Mesendoderm (in vitro differentiated cells): Measurements from ENCODE around the gene SEC16A.

Source experiments
- DNase-seq: peaks from one replicate; pipeline ENCODE4 v3.0.0; 2013
- H2AK5ac ChIP-seq: 2 replicates; pipeline ENCODE4 v1.6.1; 2013; ENCODE audit warnings: low read length, inconsistent platforms
- H2BK120ac ChIP-seq: 2 replicates; pipeline ENCODE4 v1.6.1; 2013; ENCODE audit warnings: low read depth, mild to moderate bottlenecking, low read length, moderate library complexity, mixed read lengths
- H2BK15ac ChIP-seq: replicated peaks from 2 replicates; pipeline ENCODE4 v1.6.1; 2013; ENCODE audit warnings: low read depth, mild to moderate bottlenecking, moderate library complexity
- H2BK5ac ChIP-seq: 2 replicates; pipeline ENCODE4 v1.6.1; 2013; ENCODE audit warnings: low read length, inconsistent platforms
- H3K18ac ChIP-seq: 2 replicates; pipeline ENCODE4 v1.6.1; 2013; ENCODE audit warnings: mild to moderate bottlenecking, low read length, mixed read lengths
- H3K23ac ChIP-seq: one replicate; pipeline ENCODE4 v1.6.1; 2013; ENCODE audit warnings: low read length
- H3K27ac ChIP-seq: 2 replicates; pipeline ENCODE4 v1.5.1; 2013; ENCODE audit warnings: low read depth, mild to moderate bottlenecking, inconsistent platforms, low read length, moderate library complexity
- H3K27me3 ChIP-seq: 2 replicates; pipeline ENCODE4 v1.6.1; 2013; ENCODE audit warnings: low read length, control low read depth, mild to moderate bottlenecking, inconsistent platforms; ENCODE audit not compliant: insufficient read depth, poor library complexity
- H3K36me3 ChIP-seq: 2 replicates; pipeline ENCODE4 v1.6.1; 2013; ENCODE audit warnings: low read length, inconsistent platforms; ENCODE audit not compliant: control insufficient read depth, insufficient read depth
- H3K4ac ChIP-seq: one replicate; pipeline ENCODE4 v1.6.1; 2013; ENCODE audit warnings: low read depth, mild to moderate bottlenecking, low read length, moderate library complexity
- H3K4me1 ChIP-seq: 2 replicates; pipeline ENCODE4 v1.6.1; 2013; ENCODE audit warnings: low read depth, low read length, inconsistent platforms; ENCODE audit not compliant: control insufficient read depth
- H3K4me2 ChIP-seq: 2 replicates; pipeline ENCODE4 v1.6.1; 2013; ENCODE audit warnings: low read length
- H3K4me3 ChIP-seq: 2 replicates; pipeline ENCODE4 v1.5.1; 2013; ENCODE audit warnings: mild to moderate bottlenecking, low read length
- H3K56ac ChIP-seq: one replicate; pipeline ENCODE4 v1.6.1; 2013; ENCODE audit warnings: low read length
- H3K79me1 ChIP-seq: 2 replicates; pipeline ENCODE4 v1.6.1; 2013; ENCODE audit warnings: low read length, inconsistent platforms
- H3K79me2 ChIP-seq: 2 replicates; pipeline ENCODE4 v1.6.1; 2013; ENCODE audit warnings: mild to moderate bottlenecking, low read length; ENCODE audit not compliant: control insufficient read depth, insufficient read depth
- H3K9ac ChIP-seq: 2 replicates; pipeline ENCODE4 v1.6.1; 2013; ENCODE audit warnings: low read length, inconsistent platforms
- H4K5ac ChIP-seq: one replicate; pipeline ENCODE4 v1.6.1; 2013; ENCODE audit warnings: low read length
- H4K8ac ChIP-seq: one replicate; pipeline ENCODE4 v1.6.1; 2013; ENCODE audit warnings: low read depth, mild to moderate bottlenecking, control low read depth, low read length, moderate library complexity
- WGBS: extraction: QIAGEN DNeasy Blood & Tissue Kit; methylation state at CpG from one replicate; pipeline ENCODE4 v1.1.7; 2013; ENCODE audit warnings: low lambda C conversion rate, missing lambda C conversion rate; ENCODE audit not compliant: insufficient coverage; ENCODE audit errors: extremely low coverage; 5-methylcytosine and 5-hydroxymethylcytosine counted together

SEC16A gene

DNA sequence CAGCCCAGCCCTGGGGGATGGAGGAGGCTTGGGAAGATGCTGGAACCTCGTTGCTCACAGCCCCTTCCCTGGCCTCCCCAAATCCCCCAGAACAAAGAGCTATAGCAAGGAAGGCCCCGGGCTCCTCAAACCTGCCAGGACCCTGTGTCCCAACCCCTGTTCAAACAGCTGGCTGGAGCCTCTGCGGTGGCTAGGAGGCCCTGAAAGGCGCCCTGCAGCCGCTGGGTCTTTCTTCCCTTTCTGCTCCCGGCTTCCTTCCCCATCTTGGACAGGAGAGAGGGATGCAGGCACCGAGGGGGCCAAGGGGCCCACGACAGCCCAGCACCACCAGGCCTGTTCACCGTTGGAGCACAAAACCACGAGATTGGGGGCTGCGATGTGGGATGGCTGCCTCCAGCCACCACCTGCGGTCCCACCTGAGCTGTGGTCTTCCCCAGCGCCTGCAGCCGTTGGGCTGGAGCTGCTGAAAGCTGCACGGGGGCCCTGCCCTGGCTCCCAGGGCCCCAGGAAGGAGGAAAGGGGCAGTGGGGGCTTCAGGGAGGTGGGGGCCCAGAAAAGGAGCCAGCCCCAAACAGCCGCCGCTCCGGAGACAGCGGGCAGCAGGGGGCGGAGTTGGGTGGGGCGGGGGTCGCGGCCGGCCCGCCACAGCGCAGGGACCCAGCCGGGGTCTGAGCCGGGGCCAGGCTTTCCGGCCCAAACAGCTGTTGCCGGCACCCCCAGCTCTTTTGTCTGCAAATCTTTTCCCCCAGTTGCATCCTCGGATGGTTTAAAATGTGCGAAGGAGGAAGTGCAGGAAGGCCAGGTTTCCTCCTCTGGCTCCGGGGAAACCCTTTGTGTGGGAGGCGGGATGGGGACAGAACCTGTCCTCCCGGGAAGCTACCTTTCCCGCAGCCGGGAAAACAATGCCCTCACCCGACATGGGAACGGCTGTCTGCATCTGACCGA lies 46.9 kb upstream of the SEC16A start:
- no peak overlapping the region for H3K18ac ChIP-seq
- H3K4me1 ChIP-seq = peaks cover 2% of the 10 kb centered on the region
- peaks cover 15% of the 10 kb centered on the region for H3K79me2 ChIP-seq
- no CpG with 5 or more reads among the region's 40 CpGs for WGBS
- no peak overlapping the region for H3K4me3 ChIP-seq
- DNase-seq = peak; percentile 56
- peak overlapping the region; percentile 24 for H2AK5ac ChIP-seq
- H3K23ac ChIP-seq = no peak overlapping the region
- peak overlapping the region; percentile 21 for H3K9ac ChIP-seq
- H2BK120ac ChIP-seq = no peak overlapping the region
- H3K36me3 ChIP-seq = no peaks in the 10 kb centered on the region
- H3K79me1 ChIP-seq = peaks cover 5% of the 10 kb centered on the region
- H3K27ac ChIP-seq = peak overlapping the region; percentile 25
- H2BK15ac ChIP-seq = no peak overlapping the region
- H3K4me2 ChIP-seq = no peak overlapping the region
- no peak overlapping the region for H4K8ac ChIP-seq
- H2BK5ac ChIP-seq = no peak overlapping the region
- no peaks in the 10 kb centered on the region for H3K27me3 ChIP-seq
- peak overlapping the region; percentile 70 for H3K56ac ChIP-seq
- H4K5ac ChIP-seq = no peak overlapping the region
- no peak overlapping the region for H3K4ac ChIP-seq

GRCh38 chr9:136528716-136529341 lies 46.0 kb upstream of the SEC16A start:
- DNase-seq = no peak
- no CpG with 5 or more reads among the region's 12 CpGs for WGBS
- Histone ChIP-seq H3K79me1 (peaks cover 5% of the 10 kb centered on the region), H4K5ac (no peak overlapping the region), H2BK120ac (no peak overlapping the region), H3K4ac (no peak overlapping the region), H2BK15ac (no peak overlapping the region), H3K4me3 (no peak overlapping the region), H3K56ac (no peak overlapping the region), H3K4me2 (no peak overlapping the region), H3K23ac (no peak overlapping the region), H3K27ac (no peak overlapping the region), H4K8ac (no peak overlapping the region), H3K27me3 (no peaks in the 10 kb centered on the region), H2AK5ac (no peak overlapping the region), H3K18ac (no peak overlapping the region), H2BK5ac (no peak overlapping the region), H3K36me3 (no peaks in the 10 kb centered on the region), H3K4me1 (peaks cover 2% of the 10 kb centered on the region), H3K9ac (no peak overlapping the region), H3K79me2 (peaks cover 15% of the 10 kb centered on the region)

DNA sequence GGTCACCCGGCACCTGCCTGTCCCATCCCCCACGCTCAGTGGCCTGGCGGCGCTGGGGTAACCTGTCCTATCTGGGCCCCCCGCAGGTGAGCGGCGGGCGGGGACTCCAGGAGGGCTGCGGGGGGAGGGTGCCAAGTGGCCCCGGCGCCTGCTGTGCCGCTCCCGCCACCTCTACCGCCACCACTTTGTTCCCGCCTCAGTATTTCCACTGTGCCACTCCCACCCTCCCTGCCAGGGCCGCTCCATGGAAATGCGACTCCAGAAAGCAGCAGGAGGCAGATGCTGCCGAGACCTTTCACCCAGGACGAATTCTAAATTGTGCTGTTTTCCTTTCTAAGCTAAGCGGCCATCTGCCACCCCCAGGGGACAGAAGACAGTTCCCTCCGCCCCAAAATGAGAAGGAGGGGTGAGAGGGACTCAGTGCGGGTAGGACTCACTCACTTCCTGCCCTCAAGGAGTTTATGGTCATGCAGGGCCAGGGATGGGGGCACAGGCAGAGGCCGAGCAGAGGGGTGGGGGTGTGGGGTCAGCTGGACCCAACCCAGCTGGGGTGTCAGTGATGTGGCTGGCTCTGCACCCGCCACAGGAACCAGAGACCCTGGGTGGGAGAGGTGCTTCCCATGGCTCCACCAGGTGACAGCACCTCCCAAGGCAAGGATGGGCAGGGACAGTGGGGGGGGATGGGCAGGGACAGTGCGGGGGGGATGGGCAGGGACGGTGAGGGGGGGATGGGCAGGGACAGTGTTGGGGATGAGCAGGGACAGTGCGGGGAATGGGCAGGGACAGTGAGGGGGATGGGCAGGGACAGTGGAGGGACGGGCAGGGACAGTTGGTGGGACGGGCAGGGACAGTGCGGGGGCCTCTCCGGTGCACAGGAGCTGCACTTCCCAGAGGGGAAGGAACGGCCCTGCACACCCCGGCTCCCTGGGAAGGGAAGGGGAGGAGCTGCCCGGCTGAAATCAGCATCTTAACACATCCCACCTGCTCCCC lies 45.2 kb upstream of the SEC16A start:
- whole genome bisulfite sequencing = no CpG with 5 or more reads among the region's 34 CpGs

GRCh38 chr9:136527131-136527530 lies 44.3 kb upstream of the SEC16A start:
- WGBS = no CpG with 5 or more reads among the region's 20 CpGs
- Histone ChIP-seq H4K8ac (no peak overlapping the region), H3K4ac (no peak overlapping the region), H3K23ac (no peak overlapping the region), H3K27ac (peak overlapping the region; percentile 57), H3K9ac (no peak overlapping the region), H3K56ac (peak overlapping the region; percentile 34), H3K4me3 (no peak overlapping the region), H3K79me1 (peaks cover 4% of the 10 kb centered on the region), H2BK5ac (no peak overlapping the region), H3K4me2 (no peak overlapping the region), H4K5ac (no peak overlapping the region), H2BK15ac (no peak overlapping the region), H3K18ac (peak overlapping the region; percentile 10), H3K36me3 (no peaks in the 10 kb centered on the region), H2AK5ac (no peak overlapping the region), H3K79me2 (peaks cover 15% of the 10 kb centered on the region), H3K4me1 (peaks cover 2% of the 10 kb centered on the region), H2BK120ac (no peak overlapping the region), H3K27me3 (no peaks in the 10 kb centered on the region)
- DNase-seq = no peak

More for the DNA sequence above, 45.2 kb upstream of the SEC16A start:
- H2BK15ac ChIP-seq = no peak overlapping the region
- DNase-seq = no peak
- H3K4me1 ChIP-seq = peaks cover 2% of the 10 kb centered on the region
- peaks cover 15% of the 10 kb centered on the region for H3K79me2 ChIP-seq
- no peaks in the 10 kb centered on the region for H3K36me3 ChIP-seq
- no peak overlapping the region for H3K23ac ChIP-seq
- H3K4me3 ChIP-seq = no peak overlapping the region
- no peaks in the 10 kb centered on the region for H3K27me3 ChIP-seq
- no peak overlapping the region for H4K8ac ChIP-seq
- peak overlapping the region; percentile 57 for H3K27ac ChIP-seq
- no peak overlapping the region for H2BK5ac ChIP-seq
- no peak overlapping the region for H3K9ac ChIP-seq
- no peak overlapping the region for H3K56ac ChIP-seq
- H2AK5ac ChIP-seq = no peak overlapping the region
- H3K4ac ChIP-seq = no peak overlapping the region
- H4K5ac ChIP-seq = no peak overlapping the region
- peaks cover 4% of the 10 kb centered on the region for H3K79me1 ChIP-seq
- H3K18ac ChIP-seq = peak overlapping the region; percentile 12
- no peak overlapping the region for H2BK120ac ChIP-seq
- no peak overlapping the region for H3K4me2 ChIP-seq

- no peak overlapping the region for H3K9ac ChIP-seq
- DNase-seq = peak; percentile 50
Observed at GRCh38 chr9:136526625-136527066, 43.8 kb upstream of the SEC16A start.

More at GRCh38 chr9:136526625-136527066, 43.8 kb upstream of the SEC16A start:
- H2BK120ac ChIP-seq = no peak overlapping the region
- H3K27me3 ChIP-seq = no peaks in the 10 kb centered on the region
- peaks cover 15% of the 10 kb centered on the region for H3K79me2 ChIP-seq
- no peak overlapping the region for H2BK5ac ChIP-seq
- WGBS = no CpG with 5 or more reads among the region's 30 CpGs
- H3K36me3 ChIP-seq = no peaks in the 10 kb centered on the region
- no peak overlapping the region for H2BK15ac ChIP-seq
- no peak overlapping the region for H3K4me2 ChIP-seq
- H3K4ac ChIP-seq = no peak overlapping the region
- no peak overlapping the region for H4K8ac ChIP-seq
- H3K56ac ChIP-seq = peak overlapping the region; percentile 42
- no peak overlapping the region for H4K5ac ChIP-seq
- no peak overlapping the region for H2AK5ac ChIP-seq
- peaks cover 2% of the 10 kb centered on the region for H3K4me1 ChIP-seq
- no peak overlapping the region for H3K23ac ChIP-seq
- no peak overlapping the region for H3K4me3 ChIP-seq
- H3K79me1 ChIP-seq = peaks cover 4% of the 10 kb centered on the region
- peak overlapping the region; percentile 57 for H3K27ac ChIP-seq
- H3K18ac ChIP-seq = peak overlapping the region; percentile 10
